IPS DF 19.7 (cell line): ENCODE results near the gene PPP2R2D.

Experiments used
- DNase-seq: peaks from one replicate; pipeline ENCODE4 v3.0.0-alpha.2; 2013; ENCODE audit warnings: low read depth, low spot score

The PPP2R2D gene

DNA sequence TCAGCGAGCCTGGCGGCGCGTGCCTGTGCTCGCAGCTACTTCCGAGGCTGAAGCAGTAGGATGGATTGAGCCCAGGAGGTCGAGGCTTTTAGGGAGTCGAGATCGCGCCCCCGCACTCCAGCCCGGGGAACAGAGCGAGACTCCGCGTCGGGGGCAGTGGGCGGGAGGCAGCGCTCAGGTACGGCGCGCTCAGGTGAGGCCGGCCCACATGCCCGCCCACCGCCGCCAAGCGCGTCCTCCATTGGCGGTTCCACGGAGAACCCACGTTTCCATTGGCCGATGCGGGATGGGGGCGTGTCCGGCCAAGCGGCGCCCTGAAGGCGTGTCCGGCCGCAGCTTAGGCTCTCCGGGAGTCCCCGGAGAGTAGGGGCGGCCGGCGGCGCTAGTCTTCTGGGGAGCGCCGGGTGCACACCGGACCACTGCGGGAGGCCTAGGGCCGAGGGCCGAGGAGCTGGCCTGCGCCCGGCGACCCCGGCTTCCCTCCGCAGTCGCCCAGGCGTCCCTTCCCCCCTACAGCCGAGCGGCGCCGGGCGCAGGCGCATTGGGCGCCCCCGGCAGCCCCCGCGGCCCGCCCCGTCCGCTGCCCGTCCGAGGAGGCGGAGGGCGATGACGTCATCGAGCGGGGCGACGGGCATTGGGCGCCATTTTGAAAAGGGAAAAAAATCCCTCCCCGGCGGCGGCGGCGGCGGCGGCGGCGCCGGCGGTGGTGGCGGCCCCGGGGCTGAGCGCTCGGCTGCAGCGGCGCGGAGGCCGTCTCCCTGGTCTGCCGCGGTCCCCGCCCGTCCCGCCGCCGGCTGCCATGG lies at the start of gene PPP2R2D:
Gene PPP2R2D (plus strand): TSS at position 659 of the 803 bp plus-strand sequence. CDS start 141 bp downstream, at position 800.
- DNase-seq: peak; percentile 61

DNA sequence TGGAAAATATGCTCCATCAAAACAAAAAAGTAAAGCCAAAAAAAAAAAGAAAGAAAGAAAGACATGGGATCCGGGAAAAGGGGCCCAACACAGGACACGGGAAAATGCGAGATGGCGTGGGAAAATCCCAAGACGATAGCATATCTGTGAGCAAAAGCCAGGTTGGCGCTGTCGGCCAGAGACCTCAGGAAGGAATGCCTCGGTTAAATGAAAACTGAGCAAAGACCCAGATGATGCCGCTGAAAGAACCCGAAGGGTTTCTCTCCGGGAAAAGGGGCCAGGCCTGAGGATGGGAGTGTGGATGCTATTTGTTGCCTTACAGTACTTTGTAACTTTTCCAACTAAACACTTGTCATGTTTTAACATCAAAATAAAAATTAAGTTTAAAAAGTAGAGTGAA lies 49.5 kb upstream of the PPP2R2D start:
- DNase-seq: no peak

DNA sequence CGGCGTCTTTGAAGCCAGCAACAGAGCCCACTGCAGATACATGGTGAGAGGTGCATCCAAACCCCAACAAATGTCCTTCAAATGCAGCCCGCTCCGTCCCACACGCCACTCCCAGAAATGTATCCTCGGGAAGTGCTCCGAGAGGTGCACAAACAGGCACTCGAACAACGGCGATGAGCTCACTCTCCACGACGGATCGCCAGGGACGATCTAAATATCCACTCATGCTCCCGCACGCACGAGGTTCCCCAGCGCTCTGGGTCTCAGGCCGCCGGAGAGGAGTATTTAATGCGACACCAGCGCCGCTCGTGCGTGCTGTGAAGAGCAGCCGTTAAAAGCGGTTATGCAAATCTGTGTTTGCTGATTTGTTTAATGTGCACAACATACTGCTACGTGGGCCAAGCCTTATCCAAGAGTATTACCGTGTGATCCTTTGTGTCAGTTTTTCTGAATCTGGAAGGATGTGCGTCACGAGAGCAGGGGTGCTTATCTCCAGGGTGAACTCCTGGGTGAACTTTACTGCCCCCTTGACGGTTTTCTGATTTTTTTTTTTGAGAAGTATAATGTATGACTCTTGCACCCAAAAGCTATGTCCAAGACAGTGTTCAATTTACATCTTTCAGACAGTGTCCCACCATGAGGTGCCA lies 48.5 kb upstream of the PPP2R2D start:
- no peak for DNase-seq

DNA sequence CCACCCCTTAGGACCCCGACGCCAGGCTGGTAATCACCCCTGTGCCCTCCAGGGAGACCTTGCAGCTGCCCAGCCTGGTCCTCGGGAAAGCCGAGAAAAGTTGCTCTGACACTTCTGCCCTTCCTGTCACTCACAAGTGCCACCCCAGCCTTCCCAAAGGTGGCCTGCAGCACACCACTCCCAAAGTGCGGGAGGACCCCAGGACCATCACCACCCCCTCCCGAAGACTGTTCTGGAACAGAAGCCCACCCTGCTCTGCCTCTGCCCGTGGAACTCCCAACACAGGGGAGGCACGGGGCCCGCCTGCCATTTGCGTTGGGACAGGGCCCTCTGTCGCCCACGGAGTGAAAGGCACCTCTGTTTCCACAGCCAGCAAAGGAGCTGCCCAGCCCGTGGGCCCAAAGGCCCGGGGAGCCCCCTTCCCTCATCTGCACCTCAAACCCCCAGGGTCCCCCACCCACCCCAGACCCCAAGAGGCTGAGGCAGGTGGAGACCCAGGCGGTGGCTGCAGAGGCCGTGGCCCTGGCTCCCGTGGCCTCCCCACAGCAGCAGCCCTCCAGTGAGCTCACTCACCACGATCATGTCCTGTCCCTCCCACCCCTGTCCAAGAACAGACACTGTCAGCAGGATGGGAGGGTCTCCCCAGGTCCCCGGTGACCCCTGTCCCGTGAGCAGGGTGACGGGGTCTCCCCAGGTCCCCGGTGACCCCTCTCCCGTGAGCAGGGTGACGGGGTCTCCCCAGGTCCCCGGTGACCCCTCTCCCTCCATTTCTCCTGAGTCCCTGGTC lies 47.8 kb upstream of the PPP2R2D start:
- DNase-seq: no peak

DNA sequence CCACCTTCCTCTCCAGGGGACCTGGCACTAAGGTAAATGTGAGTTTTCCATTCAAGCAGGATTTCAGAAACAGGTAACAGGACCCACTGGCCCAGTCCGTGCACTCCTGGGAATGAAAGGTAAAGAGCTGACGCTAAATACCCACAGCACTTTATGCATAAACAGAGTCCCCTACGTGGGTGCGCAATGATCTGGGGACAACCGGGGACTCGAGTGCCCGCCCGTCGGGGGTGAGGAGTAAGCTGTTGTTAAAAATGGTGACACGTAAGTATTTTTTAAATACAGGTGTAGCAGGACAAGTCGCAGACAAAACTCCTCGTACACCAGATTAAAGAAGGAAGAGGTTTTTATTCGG lies 47.2 kb upstream of the PPP2R2D start:
- DNase-seq: no peak

DNA sequence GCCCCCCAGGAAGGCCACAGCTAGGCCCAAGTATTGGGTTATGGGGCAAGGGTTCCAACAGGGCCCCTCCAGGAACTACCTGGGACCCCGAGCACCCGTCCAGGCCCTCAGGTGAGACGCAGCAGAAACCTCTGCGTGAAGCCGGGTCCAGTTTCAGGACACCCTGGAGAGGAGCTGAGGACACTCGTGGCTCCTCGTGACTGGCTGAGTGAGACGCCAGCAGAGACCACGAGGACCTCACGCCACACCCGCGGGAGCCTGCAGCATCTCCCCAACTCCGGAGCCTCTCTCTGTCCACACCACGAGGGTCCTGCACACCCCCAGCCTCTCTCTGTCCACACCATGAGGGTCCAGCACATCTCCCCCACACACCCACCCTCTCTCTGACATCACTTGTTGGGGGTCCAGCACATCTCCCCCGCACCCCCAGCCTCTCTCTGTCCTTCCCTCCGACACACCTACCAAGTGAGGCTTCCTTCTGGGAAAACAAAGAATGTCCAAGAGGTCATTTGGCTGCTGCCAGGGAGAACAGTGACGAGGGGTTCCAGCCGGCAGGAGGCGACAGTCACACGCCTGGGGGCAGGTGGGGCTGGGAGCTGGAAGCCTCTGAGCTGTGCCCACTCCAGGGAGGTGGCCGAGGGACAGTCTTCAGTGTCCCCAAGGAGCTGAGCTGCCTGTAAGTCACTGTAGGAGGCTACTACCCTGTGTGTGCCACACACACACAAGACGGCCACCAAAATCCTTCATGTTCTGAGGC lies 46.1 kb upstream of the PPP2R2D start:
- no peak for DNase-seq

DNA sequence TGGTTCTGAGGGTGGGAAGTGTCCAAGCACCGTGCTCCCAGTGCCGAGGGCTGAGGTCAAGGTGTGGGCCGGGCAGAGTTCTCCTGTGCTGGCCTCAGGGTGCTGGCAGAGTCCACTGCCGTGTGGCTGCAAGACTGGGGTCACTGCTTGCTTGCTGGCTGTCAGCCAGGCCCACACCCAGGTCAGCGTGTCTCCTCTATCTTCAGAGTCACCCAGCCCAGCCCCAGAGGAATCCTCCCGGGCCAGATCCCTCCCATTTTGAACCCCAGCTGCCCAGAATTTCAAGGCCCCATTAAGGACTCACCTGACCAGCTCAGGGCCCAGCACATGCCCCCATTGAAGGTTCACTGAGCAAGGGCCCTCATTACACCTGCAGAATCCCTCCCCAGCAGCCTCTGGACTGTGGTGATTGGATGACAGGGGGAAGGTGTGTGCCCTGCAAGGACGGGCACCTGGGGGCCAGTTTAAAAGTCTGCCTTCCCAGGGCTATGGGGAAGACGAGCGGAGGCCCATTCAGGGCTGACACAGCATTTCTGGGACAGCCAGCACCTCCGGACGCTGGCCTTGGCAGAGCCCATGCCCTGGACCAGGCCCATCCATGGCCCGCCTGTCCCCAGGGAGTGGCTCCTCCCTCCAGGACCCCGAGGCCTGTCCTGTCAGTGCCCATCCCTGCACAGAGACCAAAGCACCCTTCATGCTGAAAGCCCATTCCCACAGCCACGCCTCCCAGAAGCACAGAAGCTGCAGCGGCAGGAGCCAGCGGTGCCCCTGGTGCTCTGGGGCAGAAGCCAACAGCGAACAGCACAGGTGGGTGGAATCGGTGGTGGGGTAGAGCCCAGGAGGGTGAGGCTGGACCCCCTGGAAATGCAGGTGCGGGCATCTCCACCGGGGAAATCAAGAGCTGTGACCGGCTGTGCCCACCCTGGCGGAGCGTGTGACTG lies 45.1 kb upstream of the PPP2R2D start:
- no peak for DNase-seq

DNA sequence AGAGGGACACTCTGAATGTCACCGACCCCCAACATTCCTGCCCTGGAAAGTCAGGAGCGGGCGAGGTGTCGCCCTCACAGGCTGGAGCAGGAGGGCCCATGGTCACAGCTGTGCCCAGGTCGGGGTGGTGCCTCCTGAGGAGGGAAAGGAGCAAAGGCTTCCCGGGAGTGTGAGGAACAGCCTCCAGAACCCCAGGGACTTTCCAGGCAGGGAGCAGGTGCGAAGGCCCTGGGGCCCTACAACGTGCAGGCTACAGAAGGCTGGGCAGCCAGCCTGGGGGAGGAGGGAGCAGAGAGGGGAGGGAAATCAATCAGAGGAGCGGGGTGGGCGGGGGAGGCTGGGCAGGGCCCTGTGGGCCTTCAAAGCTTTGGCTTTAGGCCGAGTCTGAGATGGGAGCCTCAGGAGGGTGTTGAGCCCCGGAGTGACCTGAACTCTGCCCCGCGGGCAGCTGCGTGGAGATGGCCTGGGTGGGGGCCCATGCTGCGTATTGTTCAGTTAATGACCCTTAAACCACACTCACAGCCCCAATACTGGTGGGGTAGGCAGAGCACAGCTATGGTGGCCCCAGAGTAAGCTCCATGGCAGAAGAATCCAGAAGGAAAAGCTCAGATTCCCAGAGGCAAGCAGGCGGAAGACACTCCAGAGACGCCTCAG lies 44.2 kb upstream of the PPP2R2D start:
- no peak for DNase-seq

DNA sequence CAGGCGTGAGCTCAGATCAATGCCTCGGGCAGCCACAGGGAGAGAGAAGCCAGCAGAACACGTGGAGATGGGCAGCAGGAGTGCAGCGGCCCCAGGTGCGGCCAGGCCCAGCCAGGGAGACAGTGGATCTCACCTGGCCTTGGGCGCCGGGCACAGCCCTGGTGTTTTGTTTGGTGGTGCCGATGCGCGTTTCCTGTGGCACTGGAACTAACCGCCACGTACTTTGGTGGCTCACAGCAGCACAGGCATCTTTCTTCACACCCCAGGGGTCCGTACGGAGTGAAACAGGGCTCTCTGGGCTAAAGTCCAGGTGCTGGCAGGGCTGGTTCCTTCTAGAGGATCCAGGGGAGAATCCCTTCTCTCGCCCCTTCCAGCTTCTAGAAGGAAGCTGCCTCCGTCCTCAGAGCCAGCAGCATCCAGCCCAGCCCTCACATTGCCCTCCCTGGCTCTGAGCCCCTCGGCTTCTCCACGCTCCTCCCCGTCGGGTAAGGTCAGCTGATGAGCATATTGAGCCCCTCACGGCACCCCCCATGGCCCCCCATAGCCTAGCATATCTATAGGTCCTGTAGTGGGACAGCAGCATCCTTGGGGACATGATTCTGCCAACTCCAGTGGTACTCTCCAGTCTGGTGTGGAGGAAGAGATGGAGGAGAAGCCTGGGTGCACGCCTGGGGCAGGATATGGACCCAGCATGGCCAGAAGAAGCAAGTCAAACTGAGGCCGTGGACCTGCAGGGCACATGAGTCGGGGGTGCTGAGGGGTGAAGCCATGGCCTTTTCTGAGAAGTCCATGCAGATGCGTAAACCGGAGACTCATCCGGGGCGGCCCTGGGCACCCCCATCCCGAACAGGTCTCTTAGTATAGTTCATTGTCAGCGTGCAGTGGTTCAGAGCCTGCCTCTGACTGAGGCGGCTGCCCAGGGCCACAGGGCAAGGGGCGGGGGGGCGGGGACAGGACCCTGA lies 43.4 kb upstream of the PPP2R2D start:
- DNase-seq: no peak

DNA sequence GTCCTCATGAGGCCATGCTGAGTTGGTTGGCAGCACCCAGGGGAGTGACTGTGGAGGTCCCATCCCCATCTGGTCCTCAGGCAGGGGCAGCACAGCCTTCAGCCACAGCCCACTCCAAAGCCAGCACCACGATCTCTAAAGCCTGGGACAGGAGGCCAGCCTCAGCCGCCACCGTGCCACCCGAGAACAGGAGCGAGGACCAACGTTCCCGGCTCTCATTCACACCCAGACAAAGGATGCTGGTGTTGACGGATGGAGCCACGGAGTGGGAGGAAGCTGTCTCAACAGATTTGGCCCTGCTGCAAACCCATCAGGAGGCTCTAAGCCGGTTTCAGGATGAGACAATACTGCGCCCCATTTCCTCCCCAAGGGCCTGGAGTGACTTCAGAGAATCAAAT lies 42.7 kb upstream of the PPP2R2D start:
- no peak for DNase-seq

DNA sequence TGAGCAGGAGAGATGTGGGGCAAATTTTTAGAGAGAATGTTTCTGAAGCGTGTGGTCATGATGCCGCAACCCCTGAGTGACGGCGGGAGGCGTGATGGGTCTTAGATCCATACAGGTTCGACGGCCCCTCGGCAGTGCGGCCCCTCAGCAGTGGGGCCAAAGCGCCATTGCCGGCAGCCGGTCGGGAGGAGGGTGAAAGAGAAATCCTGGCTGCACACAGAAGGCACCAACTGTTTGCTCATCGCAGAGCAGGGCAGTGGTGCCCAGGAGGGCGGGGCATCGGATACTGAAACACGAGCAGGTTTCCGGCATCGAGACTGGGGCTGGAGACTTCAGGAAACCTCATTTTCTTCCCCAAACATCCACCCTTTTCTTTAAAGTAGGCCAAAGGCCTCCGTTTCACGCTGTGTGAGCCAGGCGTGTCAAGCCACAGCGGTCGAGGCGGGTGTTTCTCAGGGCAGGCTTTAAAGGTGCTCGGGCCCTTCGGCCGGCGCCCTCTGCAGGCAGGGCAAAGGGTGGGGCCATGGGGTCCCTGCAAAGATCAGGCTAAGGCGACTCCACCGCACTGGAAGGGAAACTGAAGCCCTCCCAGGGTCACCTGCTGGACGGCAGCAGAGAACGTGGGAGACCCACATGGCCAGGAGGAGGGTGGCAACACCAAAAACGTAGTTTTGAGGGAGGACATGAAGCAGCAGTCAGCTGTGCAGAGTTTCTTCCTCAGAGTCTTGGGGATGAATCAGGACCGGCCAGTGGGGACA lies 42.0 kb upstream of the PPP2R2D start:
- no peak for DNase-seq

DNA sequence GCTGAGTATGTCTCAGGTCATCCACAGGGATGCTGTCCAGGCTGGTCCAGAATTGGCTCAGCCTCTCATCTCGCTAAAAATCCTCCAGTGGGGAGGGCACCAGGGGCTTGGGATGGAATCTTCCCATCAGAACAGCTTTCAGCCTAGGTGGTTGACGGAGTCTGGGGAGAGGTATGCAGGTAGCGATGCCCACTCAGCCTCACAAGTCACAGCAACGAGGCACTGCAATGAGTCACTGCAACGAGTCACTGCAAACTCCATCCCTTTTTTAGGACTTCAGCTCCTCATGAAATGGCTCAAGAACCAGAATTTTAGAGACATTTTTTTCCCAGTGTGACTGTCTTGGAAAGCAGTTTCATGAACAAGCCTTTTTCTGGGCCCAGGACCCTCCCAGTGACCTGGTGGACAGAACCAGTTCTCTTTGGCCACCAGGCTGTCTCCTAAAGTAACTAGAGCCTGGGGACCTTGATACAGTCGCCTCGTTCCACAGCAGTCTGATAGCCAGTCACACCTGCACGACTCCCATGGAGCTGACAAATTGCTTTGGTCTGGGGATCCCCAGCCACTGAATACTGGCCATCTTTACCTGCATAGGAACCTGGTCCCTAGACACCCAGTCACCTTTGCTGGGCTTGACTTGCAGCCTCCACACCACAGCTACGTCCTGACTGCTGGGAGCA lies 41.3 kb upstream of the PPP2R2D start:
- DNase-seq: no peak

DNA sequence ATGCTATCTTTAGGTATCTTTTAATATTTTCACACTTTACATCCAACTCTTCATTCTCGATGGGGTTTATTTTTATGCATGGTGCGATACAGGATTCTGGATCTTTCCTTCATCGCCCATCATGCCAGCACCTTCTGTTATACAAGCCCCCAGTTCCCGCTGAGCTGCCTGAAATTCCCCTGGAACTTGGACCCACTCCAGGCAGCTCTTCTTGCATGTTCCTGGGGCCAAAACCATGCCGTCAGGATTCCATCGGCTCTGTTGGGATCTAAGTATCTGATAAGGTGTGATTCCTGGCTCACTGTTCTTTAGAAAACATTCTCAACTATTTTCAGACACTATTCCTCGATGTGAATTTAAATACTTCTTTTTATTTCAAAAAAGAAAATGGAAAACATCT lies 40.5 kb upstream of the PPP2R2D start:
- no peak for DNase-seq

DNA sequence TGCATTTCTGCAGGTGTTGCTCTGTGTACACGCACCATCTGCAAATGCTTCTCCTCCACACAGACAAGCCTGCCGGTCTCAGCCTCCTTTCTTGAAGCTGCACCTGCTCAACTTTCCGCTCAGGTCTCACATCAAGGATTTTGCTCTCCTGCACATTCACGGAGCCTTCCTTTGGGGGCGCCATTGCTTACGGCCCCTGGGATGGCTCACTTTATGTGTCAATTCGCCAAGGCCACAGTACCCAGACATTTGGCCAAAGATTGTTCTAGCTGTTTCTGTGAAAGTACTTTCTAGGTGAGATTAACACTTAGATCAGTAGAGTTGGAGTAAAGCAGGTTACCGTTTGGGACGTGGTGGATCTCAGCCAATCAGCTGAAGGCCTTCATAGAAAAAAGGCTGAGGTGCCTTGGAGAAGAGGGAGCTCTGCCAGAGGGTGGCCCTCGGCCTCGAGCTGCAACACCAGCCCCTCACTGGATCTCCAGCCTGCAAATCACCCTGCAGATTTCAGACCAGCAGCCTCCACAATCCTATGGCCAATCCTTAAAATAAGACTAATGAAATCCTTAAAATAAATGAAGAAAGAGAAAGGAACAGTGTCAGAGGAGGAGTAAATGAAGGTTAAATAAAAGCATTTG lies 39.9 kb upstream of the PPP2R2D start:
- no peak for DNase-seq

DNA sequence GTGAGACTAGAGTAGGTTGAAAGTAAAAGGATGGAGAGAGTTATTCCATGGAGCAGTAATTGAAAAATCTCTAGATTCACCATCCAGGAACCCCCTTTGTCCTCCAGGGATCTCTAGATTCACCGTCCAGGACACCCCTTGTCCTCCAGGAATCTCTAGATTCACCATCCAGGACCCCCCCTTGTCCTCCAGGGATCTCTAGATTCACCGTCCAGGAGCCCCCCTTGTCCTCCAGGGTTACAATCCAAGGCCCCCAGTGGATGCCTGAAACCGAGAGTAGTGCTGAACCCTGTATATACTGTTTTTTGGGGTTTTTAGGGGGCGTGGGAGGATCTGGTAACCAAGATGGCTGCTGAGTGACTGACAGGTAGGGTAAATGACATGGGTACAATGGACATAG lies 38.3 kb upstream of the PPP2R2D start:
- DNase-seq: no peak

DNA sequence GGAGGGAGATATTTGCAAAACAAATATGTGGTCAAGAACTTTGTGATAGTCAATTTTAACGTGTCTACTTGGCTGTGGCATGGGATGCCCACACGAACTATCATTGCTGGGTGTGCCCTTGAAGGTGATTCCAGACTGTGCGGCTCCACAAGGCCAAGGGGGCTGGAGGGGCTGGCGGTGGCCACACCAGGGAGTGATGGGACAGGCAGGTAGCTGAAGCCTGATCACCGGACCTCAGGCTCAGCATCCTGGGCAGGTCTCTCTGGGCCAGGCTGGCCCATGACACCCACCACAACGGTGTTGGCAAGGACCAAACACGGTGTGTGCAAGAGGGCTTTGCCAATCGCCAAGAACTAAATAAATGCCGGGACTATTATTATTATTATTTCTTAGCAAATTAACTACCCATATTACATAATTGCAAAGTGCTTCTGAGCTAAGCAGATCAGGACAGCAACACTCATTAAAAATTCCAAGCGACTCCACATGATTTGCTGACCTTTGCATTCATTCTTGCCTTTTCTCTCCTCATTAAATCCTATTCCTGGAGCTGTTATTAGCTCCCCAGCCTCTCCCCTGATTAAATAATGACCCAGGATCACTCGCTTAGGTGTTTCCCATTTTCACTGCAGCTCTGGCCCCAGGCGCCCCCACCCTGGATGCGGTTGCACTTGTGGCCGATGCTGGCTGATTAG lies 35.4 kb upstream of the PPP2R2D start:
- no peak for DNase-seq

DNA sequence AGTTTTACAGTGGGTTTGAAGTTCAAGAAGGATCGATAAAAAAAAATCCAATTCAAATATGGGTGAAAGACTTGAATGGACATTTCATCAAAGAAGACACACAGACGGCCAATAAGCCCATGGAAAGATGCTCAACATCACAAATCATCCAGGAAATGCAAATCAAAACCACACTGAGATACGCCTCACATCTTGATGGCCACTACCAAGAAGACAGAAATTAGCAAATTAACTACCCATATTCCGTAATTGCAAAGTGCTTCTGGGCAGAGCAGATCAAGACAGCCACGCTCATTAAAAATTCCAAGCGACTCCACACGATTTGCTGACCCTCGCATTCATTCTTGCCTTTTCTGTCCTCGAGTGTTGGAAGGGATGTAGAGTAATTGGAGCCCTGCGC lies 34.1 kb upstream of the PPP2R2D start:
- no peak for DNase-seq
